ENCODE measurements around the gene ATP6V1A.

ATP6V1A gene

GRCh38 chr3:113746548-113747282, at the start of gene ATP6V1A:
TSS of gene ATP6V1A (plus strand) at chr3:113747035. CDS start at chr3:113778754, 31,719 bp downstream.
- Histone ChIP-seq H3K4me1 (ENCODE audit: control insufficient read depth, insufficient read depth, low read length) (peaks cover 16% of the 10 kb centered on the region), H3K27me3 (ENCODE audit: control insufficient read depth, insufficient read depth, low read length) (no peaks in the 10 kb centered on the region), H3K36me3 (ENCODE audit: control insufficient read depth, insufficient read depth, low read length) (no peaks in the 10 kb centered on the region), H3K4me3 (ENCODE audit: low read length) (peak within 1 kb of the TSS; percentile 90), H3K9ac (ENCODE audit: low read length) (peak within 1 kb of the TSS; percentile 99), H3K9me3 (ENCODE audit: control insufficient read depth, low read length) (no peaks in the 10 kb centered on the region)

GRCh38 chr3:113697500-113698090, 49.2 kb upstream of the ATP6V1A start:
- Histone ChIP-seq H3K9me3 (ENCODE audit: control insufficient read depth, low read length) (no peaks in the 10 kb centered on the region), H3K27me3 (ENCODE audit: control insufficient read depth, insufficient read depth, low read length) (no peaks in the 10 kb centered on the region), H3K9ac (ENCODE audit: low read length) (peak overlapping the region; percentile 91), H3K36me3 (ENCODE audit: control insufficient read depth, insufficient read depth, low read length) (no peaks in the 10 kb centered on the region), H3K4me3 (ENCODE audit: low read length) (peak overlapping the region; percentile 96), H3K4me1 (ENCODE audit: control insufficient read depth, insufficient read depth, low read length) (peaks cover 16% of the 10 kb centered on the region)

GRCh38 chr3:113698213-113698742, 48.6 kb upstream of the ATP6V1A start:
- no peak overlapping the region for H3K9ac ChIP-seq (ENCODE audit: low read length)
- no peak overlapping the region for H3K4me3 ChIP-seq (ENCODE audit: low read length)
- H3K27me3 ChIP-seq (ENCODE audit: control insufficient read depth, insufficient read depth, low read length), result no peaks in the 10 kb centered on the region
- H3K36me3 ChIP-seq (ENCODE audit: control insufficient read depth, insufficient read depth, low read length), result no peaks in the 10 kb centered on the region
- no peaks in the 10 kb centered on the region for H3K9me3 ChIP-seq (ENCODE audit: control insufficient read depth, low read length)
- H3K4me1 ChIP-seq (ENCODE audit: control insufficient read depth, insufficient read depth, low read length), result peaks cover 16% of the 10 kb centered on the region

- Histone ChIP-seq H3K4me3 (ENCODE audit: low read length) (no peak overlapping the region), H3K9me3 (ENCODE audit: control insufficient read depth, low read length) (no peaks in the 10 kb centered on the region), H3K36me3 (ENCODE audit: control insufficient read depth, insufficient read depth, low read length) (no peaks in the 10 kb centered on the region), H3K4me1 (ENCODE audit: control insufficient read depth, insufficient read depth, low read length) (peaks cover 16% of the 10 kb centered on the region), H3K9ac (ENCODE audit: low read length) (peak overlapping the region; percentile 41), H3K27me3 (ENCODE audit: control insufficient read depth, insufficient read depth, low read length) (no peaks in the 10 kb centered on the region)
These were observed 47.9 kb upstream of the ATP6V1A start for GRCh38 chr3:113698956-113699355.

- H3K4me1 ChIP-seq (ENCODE audit: control insufficient read depth, insufficient read depth, low read length), result no peaks in the 10 kb centered on the region
- no peaks in the 10 kb centered on the region for H3K27me3 ChIP-seq (ENCODE audit: control insufficient read depth, insufficient read depth, low read length)
- H3K4me3 ChIP-seq (ENCODE audit: low read length), result no peak overlapping the region
- no peaks in the 10 kb centered on the region for H3K36me3 ChIP-seq (ENCODE audit: control insufficient read depth, insufficient read depth, low read length)
- H3K9ac ChIP-seq (ENCODE audit: low read length), result no peak overlapping the region
- no peaks in the 10 kb centered on the region for H3K9me3 ChIP-seq (ENCODE audit: control insufficient read depth, low read length)
These were observed 39.0 kb upstream of the ATP6V1A start for GRCh38 chr3:113707835-113708234.

- no peak overlapping the region for H3K9ac ChIP-seq (ENCODE audit: low read length)
- H3K4me1 ChIP-seq (ENCODE audit: control insufficient read depth, insufficient read depth, low read length), result no peaks in the 10 kb centered on the region
- no peaks in the 10 kb centered on the region for H3K9me3 ChIP-seq (ENCODE audit: control insufficient read depth, low read length)
These were observed 34.7 kb upstream of the ATP6V1A start for GRCh38 chr3:113712129-113712528.

GRCh38 chr3:113714702-113715101, 32.1 kb upstream of the ATP6V1A start:
- Histone ChIP-seq H3K36me3 (ENCODE audit: control insufficient read depth, insufficient read depth, low read length) (no peaks in the 10 kb centered on the region), H3K9ac (ENCODE audit: low read length) (no peak overlapping the region), H3K4me1 (ENCODE audit: control insufficient read depth, insufficient read depth, low read length) (no peaks in the 10 kb centered on the region), H3K4me3 (ENCODE audit: low read length) (no peak overlapping the region), H3K27me3 (ENCODE audit: control insufficient read depth, insufficient read depth, low read length) (no peaks in the 10 kb centered on the region), H3K9me3 (ENCODE audit: control insufficient read depth, low read length) (no peaks in the 10 kb centered on the region)

More at GRCh38 chr3:113712129-113712528, 34.7 kb upstream of the ATP6V1A start:
- no peak overlapping the region for H3K4me3 ChIP-seq (ENCODE audit: low read length)
- H3K36me3 ChIP-seq (ENCODE audit: control insufficient read depth, insufficient read depth, low read length), result no peaks in the 10 kb centered on the region
- H3K27me3 ChIP-seq (ENCODE audit: control insufficient read depth, insufficient read depth, low read length), result no peaks in the 10 kb centered on the region

GRCh38 chr3:113717308-113717707, 29.5 kb upstream of the ATP6V1A start:
- no peaks in the 10 kb centered on the region for H3K4me1 ChIP-seq (ENCODE audit: control insufficient read depth, insufficient read depth, low read length)
- no peaks in the 10 kb centered on the region for H3K27me3 ChIP-seq (ENCODE audit: control insufficient read depth, insufficient read depth, low read length)
- H3K9me3 ChIP-seq (ENCODE audit: control insufficient read depth, low read length), result no peaks in the 10 kb centered on the region
- H3K36me3 ChIP-seq (ENCODE audit: control insufficient read depth, insufficient read depth, low read length), result peaks cover 7% of the 10 kb centered on the region
- no peak overlapping the region for H3K9ac ChIP-seq (ENCODE audit: low read length)
- no peak overlapping the region for H3K4me3 ChIP-seq (ENCODE audit: low read length)

- H3K4me3 ChIP-seq (ENCODE audit: low read length), result no peak overlapping the region
- no peaks in the 10 kb centered on the region for H3K27me3 ChIP-seq (ENCODE audit: control insufficient read depth, insufficient read depth, low read length)
- no peaks in the 10 kb centered on the region for H3K9me3 ChIP-seq (ENCODE audit: control insufficient read depth, low read length)
- H3K36me3 ChIP-seq (ENCODE audit: control insufficient read depth, insufficient read depth, low read length), result peaks cover 7% of the 10 kb centered on the region
- no peaks in the 10 kb centered on the region for H3K4me1 ChIP-seq (ENCODE audit: control insufficient read depth, insufficient read depth, low read length)
- H3K9ac ChIP-seq (ENCODE audit: low read length), result no peak overlapping the region
These were observed 29.0 kb upstream of the ATP6V1A start for GRCh38 chr3:113717818-113718217.

GRCh38 chr3:113719294-113719693, 27.5 kb upstream of the ATP6V1A start:
- no peaks in the 10 kb centered on the region for H3K27me3 ChIP-seq (ENCODE audit: control insufficient read depth, insufficient read depth, low read length)
- peaks cover 7% of the 10 kb centered on the region for H3K36me3 ChIP-seq (ENCODE audit: control insufficient read depth, insufficient read depth, low read length)
- no peak overlapping the region for H3K9ac ChIP-seq (ENCODE audit: low read length)
- H3K4me3 ChIP-seq (ENCODE audit: low read length), result no peak overlapping the region
- H3K4me1 ChIP-seq (ENCODE audit: control insufficient read depth, insufficient read depth, low read length), result peaks cover 4% of the 10 kb centered on the region
- no peaks in the 10 kb centered on the region for H3K9me3 ChIP-seq (ENCODE audit: control insufficient read depth, low read length)

GRCh38 chr3:113719758-113720157, 27.1 kb upstream of the ATP6V1A start:
- Histone ChIP-seq H3K36me3 (ENCODE audit: control insufficient read depth, insufficient read depth, low read length) (peaks cover 7% of the 10 kb centered on the region), H3K4me3 (ENCODE audit: low read length) (no peak overlapping the region), H3K9me3 (ENCODE audit: control insufficient read depth, low read length) (no peaks in the 10 kb centered on the region), H3K27me3 (ENCODE audit: control insufficient read depth, insufficient read depth, low read length) (no peaks in the 10 kb centered on the region), H3K9ac (ENCODE audit: low read length) (no peak overlapping the region), H3K4me1 (ENCODE audit: control insufficient read depth, insufficient read depth, low read length) (peaks cover 4% of the 10 kb centered on the region)

- Histone ChIP-seq H3K9ac (ENCODE audit: low read length) (no peak overlapping the region), H3K27me3 (ENCODE audit: control insufficient read depth, insufficient read depth, low read length) (no peaks in the 10 kb centered on the region), H3K9me3 (ENCODE audit: control insufficient read depth, low read length) (no peaks in the 10 kb centered on the region), H3K4me3 (ENCODE audit: low read length) (no peak overlapping the region), H3K4me1 (ENCODE audit: control insufficient read depth, insufficient read depth, low read length) (peaks cover 4% of the 10 kb centered on the region), H3K36me3 (ENCODE audit: control insufficient read depth, insufficient read depth, low read length) (peaks cover 7% of the 10 kb centered on the region)
These were observed 25.2 kb upstream of the ATP6V1A start for GRCh38 chr3:113721636-113722035.

All from mucosa of stomach (tissue), 1 donor.